ENCODE results near the gene IL17B.

Gene IL17B

GRCh38 chr5:149379177-149379761, at the start of gene IL17B:
IL17B (minus strand) TSS chr5:149379292; CDS start chr5:149379225, 67 bp downstream.
- no peak for DNase-seq (ENCODE audit: low spot score)

DNA sequence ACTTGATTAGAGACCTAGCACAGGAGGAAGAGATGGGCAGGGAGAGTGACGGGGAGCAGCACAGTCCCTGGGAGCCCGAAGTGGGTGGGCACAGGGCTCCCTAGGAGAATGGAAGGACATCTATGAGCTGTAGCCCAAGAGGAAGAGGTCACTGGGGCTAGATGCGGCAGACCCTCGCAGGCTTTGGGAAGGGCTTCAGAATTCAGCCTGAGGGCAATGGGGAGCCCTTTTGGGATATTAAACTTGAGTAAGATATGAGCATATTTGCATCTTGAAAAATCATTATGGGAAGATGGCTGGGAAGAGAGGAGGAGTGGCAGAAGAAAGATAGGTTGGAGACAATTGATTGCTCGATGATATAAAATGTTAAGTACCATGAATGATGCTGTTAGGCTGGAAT, 48.9 kb upstream of the IL17B start:
- no peak for DNase-seq (ENCODE audit: low spot score)

DNA sequence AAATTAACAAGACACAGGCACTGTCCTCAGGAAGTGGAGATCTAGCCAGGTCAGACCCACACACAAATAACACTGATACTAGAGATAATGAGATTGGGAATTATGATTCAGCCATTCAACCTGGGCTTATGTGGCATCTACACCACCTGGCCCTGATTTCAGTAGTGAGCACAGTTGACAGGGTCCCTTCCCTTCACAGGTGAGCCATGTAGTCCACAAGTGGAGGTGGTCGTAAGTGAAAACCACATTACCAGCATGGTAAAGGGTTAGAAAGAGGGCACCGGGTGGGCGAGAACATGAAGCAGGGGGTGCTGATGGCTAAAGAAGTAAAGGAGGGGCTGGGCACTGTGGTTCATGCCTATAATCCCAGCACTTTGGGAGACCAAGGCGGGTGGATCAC, 48.3 kb upstream of the IL17B start:
- no peak for DNase-seq (ENCODE audit: low spot score)

GRCh38 chr5:149426931-149427330, 47.8 kb upstream of the IL17B start:
- DNase-seq (ENCODE audit: low spot score), result no peak

- no peak for DNase-seq (ENCODE audit: low spot score)
These were observed 46.6 kb upstream of the IL17B start for GRCh38 chr5:149425729-149426128.

DNA sequence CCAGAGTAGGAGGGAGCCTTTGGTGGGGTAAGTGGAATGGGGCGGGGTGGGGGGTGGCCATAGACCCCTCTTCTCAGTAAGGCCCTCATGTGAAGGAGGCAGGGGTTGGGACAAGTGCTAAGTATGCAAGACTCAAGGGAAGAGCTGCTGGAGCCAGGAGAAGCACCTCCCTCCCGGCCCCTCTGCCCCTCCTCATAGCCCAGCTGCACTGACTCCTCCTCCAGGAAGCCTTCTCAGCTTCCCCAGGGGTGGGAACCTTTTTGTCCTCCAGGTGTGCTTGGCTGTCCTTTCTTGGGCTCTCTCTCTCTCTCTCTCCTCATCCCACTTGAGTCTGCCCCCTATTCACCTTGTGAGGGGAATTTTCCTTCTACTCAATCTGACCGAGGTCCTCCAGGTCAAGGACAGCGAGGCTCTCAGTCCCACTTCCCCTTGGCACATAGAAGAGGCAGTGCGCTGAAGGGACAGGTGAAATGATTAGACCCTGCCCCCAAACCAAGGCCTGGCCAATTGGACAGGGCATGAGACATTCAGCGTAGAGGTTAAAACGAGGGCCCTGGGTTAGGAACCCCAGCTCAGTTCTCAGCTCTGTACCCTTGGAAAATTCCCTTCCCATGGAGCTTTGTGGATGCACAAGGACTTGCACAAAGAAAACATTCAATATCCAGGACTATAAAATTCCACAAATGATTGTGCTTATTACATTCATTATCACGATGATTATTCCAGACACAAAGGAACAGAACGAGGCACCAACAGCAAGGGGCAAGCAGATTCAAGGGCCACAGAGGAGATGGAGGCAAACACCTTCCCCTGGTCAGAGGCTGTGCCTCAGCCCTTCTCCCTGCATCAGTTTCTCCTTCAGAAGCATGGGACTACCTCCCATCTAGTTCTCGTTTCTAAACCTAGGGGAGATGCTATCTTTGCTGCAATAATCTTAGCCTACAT, 45.6 kb upstream of the IL17B start:
- no peak for DNase-seq (ENCODE audit: low spot score)

- no peak for DNase-seq (ENCODE audit: low spot score)
These were observed 44.7 kb upstream of the IL17B start for GRCh38 chr5:149423794-149424268.

GRCh38 chr5:149423049-149423793, 44.1 kb upstream of the IL17B start:
- DNase-seq (ENCODE audit: low spot score), result no peak

- DNase-seq (ENCODE audit: low spot score), result no peak
These were observed 43.4 kb upstream of the IL17B start for GRCh38 chr5:149422366-149423048.

DNA sequence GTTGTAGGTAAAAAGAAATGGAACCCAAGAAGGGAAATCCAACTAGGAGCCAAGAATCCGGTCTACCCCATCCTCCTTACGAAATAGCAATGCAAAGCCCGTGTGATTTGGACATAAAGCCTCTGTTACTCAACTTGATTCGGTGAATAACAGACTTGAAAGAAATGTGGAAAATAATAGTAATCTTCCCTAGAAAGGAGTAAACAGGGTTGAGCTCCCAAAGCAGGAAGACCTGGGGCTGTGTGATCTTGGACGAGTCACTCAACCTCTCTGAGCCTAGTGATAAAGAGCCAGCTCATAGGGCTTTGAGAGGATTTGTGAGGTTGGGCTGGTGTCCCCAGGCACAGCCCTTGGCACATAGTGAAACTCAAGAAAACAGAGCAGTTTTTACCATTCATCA, 42.7 kb upstream of the IL17B start:
- no peak for DNase-seq (ENCODE audit: low spot score)

DNA sequence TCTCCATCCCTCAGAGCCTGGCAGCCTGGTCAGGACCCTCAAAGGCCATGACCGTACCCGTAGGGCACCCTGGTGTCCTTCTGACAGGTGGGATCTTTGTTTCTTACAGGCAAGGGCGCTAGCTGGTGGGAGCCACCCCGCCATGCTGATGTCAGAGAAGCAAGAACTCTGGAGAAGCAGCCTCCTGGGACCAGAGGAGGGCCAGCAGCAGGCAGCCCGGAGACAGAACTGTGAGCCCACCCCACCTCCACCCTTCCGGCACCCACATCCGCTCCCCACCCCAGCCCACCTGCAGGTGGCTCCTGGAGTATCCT, 42.2 kb upstream of the IL17B start:
- no peak for DNase-seq (ENCODE audit: low spot score)

DNA sequence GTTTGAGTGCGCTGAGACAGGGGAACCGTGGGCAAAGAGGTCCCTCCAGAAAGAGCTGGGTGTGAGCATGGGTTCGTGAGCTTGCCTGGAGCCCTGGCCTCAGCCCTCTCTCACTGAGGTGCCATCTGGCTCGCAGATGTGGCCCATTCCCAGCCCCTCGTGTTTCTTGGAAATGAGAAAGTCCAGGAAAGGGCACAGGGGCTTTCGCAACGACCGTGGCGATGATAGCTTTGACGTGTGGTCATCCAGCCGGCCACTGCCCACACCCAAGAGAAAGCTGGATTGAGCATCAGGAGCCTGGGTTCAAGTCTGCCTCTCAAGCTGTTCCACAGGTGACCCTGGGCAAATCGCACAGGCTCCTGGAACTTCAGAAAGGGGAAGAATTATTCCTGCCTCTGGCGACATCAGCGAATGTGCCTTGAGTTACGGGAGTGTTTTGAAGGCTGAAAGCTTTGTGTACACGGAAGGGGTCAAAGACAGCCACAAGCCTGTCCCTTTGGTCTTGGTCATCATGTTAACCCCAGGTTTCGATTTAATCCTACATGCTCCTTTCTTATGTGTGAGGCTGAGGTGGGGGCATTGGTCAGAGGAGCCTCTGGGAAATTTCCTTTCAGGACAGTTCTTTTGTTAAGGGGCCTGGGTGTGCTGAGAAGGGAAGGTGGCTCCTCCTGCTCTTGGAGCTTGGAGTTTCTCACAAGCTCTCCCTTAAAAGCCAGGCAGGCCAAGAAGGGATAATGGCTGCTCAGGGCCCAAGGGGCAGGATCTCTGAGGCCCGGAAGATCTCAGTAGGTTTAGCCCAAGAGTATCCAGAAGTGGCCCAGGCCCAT, 41.7 kb upstream of the IL17B start:
- DNase-seq (ENCODE audit: low spot score), result no peak

GRCh38 chr5:149419859-149420544, 40.9 kb upstream of the IL17B start:
- no peak for DNase-seq (ENCODE audit: low spot score)

DNA sequence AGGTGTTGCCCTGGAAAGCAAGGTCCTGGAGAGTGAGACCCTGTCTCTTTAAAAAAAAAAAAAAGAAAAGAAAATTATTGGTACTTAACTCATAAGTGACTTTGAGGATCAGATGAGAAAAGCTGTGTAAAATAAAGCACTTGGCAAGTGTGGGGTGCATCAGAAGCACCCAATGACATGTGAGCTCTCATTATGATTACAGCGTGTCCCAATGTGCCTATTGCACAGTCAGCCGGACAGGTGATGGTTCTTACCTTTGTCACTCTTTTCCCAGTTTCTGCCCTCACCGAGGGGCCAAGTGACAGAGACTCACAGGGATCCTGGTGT, 40.4 kb upstream of the IL17B start:
- DNase-seq (ENCODE audit: low spot score), result no peak

DNA sequence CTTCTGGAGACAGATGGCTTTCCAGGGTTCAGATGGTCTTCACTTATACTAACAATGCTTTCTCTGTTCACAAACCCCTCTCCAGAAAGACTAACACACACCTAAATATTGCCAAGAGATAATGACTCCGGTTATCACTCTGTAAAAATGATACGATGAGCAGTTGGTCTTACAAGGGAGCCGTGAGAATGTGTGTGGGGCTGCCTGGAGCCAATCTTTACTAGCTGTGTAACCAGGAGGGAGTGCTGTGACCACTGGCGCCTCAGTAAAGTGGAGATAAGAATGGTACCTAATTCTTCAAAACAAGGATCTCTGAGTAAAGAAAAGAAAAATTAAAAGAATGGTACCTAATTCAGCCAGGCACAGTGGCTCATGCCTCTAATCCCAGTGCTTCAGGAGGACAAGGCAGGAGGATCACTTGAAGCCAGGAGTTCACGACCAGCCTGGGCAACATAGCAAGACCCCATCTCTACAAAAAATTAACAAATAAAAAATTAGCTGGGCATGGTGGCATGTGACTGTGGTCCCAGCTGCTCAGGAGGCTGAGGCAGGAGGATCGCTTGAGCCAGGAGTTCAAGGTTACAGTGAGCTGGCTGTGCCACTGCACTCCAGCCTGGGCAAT, 39.9 kb upstream of the IL17B start:
- no peak for DNase-seq (ENCODE audit: low spot score)

GRCh38 chr5:149417711-149418368, 38.7 kb upstream of the IL17B start:
- no peak for DNase-seq (ENCODE audit: low spot score)

- DNase-seq (ENCODE audit: low spot score), result no peak
These were observed 38.1 kb upstream of the IL17B start for GRCh38 chr5:149416987-149417710.

GRCh38 chr5:149415066-149415967, 36.2 kb upstream of the IL17B start:
- no peak for DNase-seq (ENCODE audit: low spot score)
